HG02884 (cell line): Measurements from ENCODE around the gene INPP4B.

Experiments
- ATAC-seq: cut with Tn5 transposase; IDR thresholded peaks from one replicate; pipeline ENCODE4 v1.9.1; 2021; ENCODE audit warnings: mild to moderate bottlenecking, moderate library complexity; ENCODE audit not compliant: unreplicated experiment

The INPP4B gene

GRCh38 chr4:142267101-142267500 lies 579.0 kb downstream of the INPP4B start:
- ATAC-seq = no peak

- no peak for ATAC-seq
These were observed 580.2 kb downstream of the INPP4B start for GRCh38 chr4:142265946-142266345.

- no peak for ATAC-seq
These were observed 580.6 kb downstream of the INPP4B start for GRCh38 chr4:142265536-142265935.

- ATAC-seq = no peak
These were observed 581.1 kb downstream of the INPP4B start for GRCh38 chr4:142264961-142265360.

GRCh38 chr4:142262956-142263355 lies 583.1 kb downstream of the INPP4B start:
- ATAC-seq = no peak

GRCh38 chr4:142248946-142249345 lies 597.2 kb downstream of the INPP4B start:
- ATAC-seq = no peak

- ATAC-seq = no peak
These were observed 602.8 kb downstream of the INPP4B start for GRCh38 chr4:142243255-142243654.

GRCh38 chr4:142242156-142242555 lies 603.9 kb downstream of the INPP4B start:
- no peak for ATAC-seq

- no peak for ATAC-seq
These were observed 607.5 kb downstream of the INPP4B start for GRCh38 chr4:142238589-142238988.

- ATAC-seq = no peak
These were observed 609.8 kb downstream of the INPP4B start for GRCh38 chr4:142236268-142236667.

- ATAC-seq = no peak
These were observed 614.3 kb downstream of the INPP4B start for GRCh38 chr4:142231787-142232186.

- no peak for ATAC-seq
These were observed 615.1 kb downstream of the INPP4B start for GRCh38 chr4:142230991-142231390.

GRCh38 chr4:142226014-142226413 lies 620.1 kb downstream of the INPP4B start:
- ATAC-seq = no peak

GRCh38 chr4:142222127-142222526 lies 624.0 kb downstream of the INPP4B start:
- no peak for ATAC-seq

- ATAC-seq = no peak
These were observed 627.4 kb downstream of the INPP4B start for GRCh38 chr4:142218726-142219125.

- no peak for ATAC-seq
These were observed 634.7 kb downstream of the INPP4B start for GRCh38 chr4:142211444-142211843.

- no peak for ATAC-seq
These were observed 642.6 kb downstream of the INPP4B start for GRCh38 chr4:142203505-142203904.

- ATAC-seq = peak; percentile 88
These were observed 643.4 kb downstream of the INPP4B start for GRCh38 chr4:142202404-142203332.

- ATAC-seq = no peak
These were observed 645.1 kb downstream of the INPP4B start for GRCh38 chr4:142201041-142201440.

GRCh38 chr4:142194905-142195304 lies 651.2 kb downstream of the INPP4B start:
- no peak for ATAC-seq

GRCh38 chr4:142191901-142192300 lies 654.2 kb downstream of the INPP4B start:
- ATAC-seq = no peak

- ATAC-seq = no peak
These were observed 665.1 kb downstream of the INPP4B start for GRCh38 chr4:142181021-142181420.

GRCh38 chr4:142169216-142169615 lies 676.9 kb downstream of the INPP4B start:
- no peak for ATAC-seq
